ENCODE data around the gene ARPC1A. TPM values are rescaled to one million over a fixed set of nuclear protein-coding genes. Genes with fewer than 3 reads are reported as not detected.

ARPC1A gene
- total and polyA plus RNA-seq, 2 of the 8 experiments (the other 6 are each of a cell fraction or from before 2014, with no cell fraction given), result 123 to 155 TPM

- TF ChIP-seq EZH2 (IDR thresholded peaks at IDR 0.05; ENCODE audit: low read depth, low read length, severe bottlenecking) (no peak), CHD7 (IDR thresholded peaks at IDR 0.05; ENCODE audit: insufficient replicate concordance, low read length) (no peak), SAP30 (IDR thresholded peaks at IDR 0.05; ENCODE audit: insufficient read depth, insufficient replicate concordance, low read length) (no peak), CTCF (IDR thresholded peaks at IDR 0.05; ENCODE audit: control extremely low read depth in 1 of 3, insufficient read depth in 1 of 3, low read depth in 1 of 3, low read length in 3 of 3) (no peak), TAF1 (IDR thresholded peaks at IDR 0.05; ENCODE audit: low read depth, low read length) (no peak), YY1 (IDR thresholded peaks at IDR 0.05; ENCODE audit: low read depth, low read length) (no peak)
Measured at GRCh38 chr7:99393355-99394187, 67.9 kb downstream of the ARPC1A start (continued).
